ENCODE measurements around the gene PC.

PC gene

GRCh38 chr11:66880496-66881450 lies 77.4 kb downstream of the PC start:
- DNase-seq = no peak

- DNase-seq = no peak
These were observed 78.2 kb downstream of the PC start for GRCh38 chr11:66879999-66880398.

DNA sequence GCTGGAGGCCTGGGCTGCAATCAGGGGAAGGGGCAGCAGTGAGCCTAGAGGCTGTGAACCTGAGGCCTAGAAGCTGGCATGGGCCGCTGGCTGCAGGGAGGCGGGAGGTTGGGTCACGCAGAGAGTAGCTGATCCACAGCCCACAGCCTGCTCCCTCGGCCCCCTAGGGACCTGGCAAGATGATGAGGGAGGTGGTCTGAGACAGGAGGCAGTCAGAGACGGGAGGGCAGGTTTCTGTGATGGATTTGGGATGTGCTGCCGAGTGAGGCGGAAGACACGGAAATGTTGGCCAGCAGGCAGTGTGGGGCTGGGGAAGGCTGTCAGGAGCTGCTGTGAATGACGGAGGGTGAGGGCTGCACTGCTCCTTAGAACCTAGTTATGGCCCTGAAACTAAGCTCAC lies 78.6 kb downstream of the PC start:
- no peak for DNase-seq

DNA sequence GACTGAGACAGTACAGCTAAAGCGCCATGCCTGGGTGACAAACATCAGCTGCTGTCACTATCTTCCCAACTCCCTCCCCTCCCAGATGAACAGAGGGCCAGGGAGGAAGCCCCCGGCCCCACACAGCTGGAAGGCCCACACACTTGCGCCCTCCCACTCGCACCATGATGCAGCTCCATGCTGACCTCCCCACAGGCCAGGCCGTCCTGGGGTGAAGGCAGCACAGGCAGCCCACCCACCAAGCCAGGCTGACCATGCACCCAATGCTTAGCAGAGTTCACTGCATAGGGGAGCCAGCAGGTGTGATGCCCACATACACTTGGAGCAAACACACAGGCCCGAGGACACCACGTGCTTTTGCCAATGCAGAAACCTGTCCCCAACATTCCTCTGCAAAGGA lies 79.2 kb downstream of the PC start:
- DNase-seq = no peak

GRCh38 chr11:66878474-66878873 lies 79.7 kb downstream of the PC start:
- DNase-seq = no peak

DNA sequence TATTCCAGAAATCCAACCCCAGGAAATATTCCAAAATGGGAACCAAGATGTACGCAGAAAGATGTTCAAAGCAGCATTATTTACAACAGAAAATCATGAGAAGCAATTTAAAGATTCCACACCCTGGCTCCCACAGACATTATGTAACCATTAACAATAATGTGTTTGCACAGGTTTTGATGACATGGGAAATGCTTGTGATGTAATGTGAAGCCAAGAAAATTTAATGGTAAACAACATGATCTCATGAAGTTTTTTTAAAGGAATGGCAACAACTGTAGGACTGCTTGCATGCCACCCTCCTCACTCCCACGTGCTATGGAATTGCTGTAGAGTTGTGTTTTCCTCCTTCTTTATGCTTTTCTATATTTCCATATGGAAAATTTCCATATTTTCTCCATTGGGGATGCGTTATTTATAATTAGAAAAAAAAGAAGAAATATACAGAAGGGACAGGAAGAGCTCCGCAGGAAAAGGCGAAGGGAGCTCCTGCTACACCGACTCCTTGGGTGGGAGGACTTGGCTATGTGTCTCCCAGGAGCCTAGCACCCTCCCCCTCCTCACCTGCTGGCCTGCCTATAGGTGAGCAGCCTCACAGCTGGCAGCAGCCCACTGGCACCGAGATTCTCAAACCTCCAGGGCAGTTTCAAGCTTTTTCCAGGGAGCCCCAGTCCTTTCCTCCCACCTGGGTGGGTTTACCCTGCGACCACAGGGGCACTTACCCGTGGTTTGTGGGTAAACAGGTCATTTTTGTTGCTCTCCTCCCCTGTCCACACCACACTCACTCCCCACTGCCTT lies 80.4 kb downstream of the PC start:
- no peak for DNase-seq

DNA sequence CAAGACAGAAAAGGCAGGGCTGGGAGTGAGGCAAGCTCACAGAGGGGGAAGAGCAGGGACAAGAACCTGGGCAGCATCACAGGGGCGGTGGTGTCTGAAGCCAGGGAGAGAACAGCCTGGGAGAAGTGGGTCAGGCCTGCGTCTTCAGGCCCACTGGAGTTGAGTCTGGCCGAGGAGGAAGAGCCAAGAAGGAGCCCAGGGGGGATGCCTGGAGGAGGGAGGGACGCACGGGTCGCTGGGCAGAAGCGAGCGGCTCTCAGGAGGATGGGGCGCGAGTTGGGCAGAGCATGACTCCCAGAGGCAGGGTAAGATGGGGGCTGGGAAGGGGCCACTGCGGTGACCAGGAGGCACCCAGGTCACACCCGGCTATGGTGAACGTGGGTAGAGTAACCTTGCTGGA lies 82.8 kb downstream of the PC start:
- DNase-seq = no peak

GRCh38 chr11:66874232-66874631 lies 84.0 kb downstream of the PC start:
- DNase-seq = no peak

DNA sequence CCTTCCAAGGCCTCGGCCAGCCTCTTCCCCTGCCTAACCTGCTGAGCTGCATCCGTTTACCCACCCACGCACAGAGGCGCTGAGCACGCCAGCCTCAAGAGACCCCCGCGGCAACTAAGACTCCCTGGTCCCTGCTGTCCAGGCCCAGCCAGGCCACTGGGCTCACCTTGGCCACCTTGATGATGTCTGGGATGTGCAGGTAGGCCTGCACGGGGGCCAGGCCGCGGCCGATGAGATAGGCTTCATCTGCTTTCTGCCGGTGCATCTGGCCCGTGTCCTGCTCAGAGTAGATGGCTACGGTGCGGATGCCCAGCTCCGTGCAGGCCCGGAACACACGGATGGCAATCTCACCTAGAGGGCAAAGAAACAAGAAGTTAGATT lies 86.7 kb downstream of the PC start:
- no peak for DNase-seq

- no peak for DNase-seq
These were observed 87.3 kb downstream of the PC start for GRCh38 chr11:66870616-66871520.

DNA sequence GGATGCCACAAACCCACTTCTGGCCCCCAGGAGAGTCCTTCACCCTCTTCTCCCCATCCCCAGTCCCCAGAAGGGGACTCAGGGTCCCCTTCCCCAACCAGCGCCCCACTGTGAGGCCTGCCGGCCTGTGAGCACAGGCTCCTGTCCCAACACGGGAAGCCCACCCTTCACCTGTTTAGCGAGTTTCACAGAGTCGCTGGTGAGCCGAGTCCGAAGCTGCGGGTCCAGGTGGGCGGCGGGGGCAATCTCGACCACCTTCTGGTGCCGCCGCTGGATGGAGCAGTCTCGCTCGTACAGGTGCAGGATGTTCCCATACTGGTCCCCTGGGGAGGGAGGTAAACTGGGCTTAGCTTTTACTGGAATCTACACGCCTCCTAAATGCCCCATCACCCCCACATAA lies 88.1 kb downstream of the PC start:
- no peak for DNase-seq

GRCh38 chr11:66869567-66869870 lies 88.7 kb downstream of the PC start:
- no peak for DNase-seq

GRCh38 chr11:66868726-66869566 lies 89.2 kb downstream of the PC start:
- peak; percentile 81 for DNase-seq

DNA sequence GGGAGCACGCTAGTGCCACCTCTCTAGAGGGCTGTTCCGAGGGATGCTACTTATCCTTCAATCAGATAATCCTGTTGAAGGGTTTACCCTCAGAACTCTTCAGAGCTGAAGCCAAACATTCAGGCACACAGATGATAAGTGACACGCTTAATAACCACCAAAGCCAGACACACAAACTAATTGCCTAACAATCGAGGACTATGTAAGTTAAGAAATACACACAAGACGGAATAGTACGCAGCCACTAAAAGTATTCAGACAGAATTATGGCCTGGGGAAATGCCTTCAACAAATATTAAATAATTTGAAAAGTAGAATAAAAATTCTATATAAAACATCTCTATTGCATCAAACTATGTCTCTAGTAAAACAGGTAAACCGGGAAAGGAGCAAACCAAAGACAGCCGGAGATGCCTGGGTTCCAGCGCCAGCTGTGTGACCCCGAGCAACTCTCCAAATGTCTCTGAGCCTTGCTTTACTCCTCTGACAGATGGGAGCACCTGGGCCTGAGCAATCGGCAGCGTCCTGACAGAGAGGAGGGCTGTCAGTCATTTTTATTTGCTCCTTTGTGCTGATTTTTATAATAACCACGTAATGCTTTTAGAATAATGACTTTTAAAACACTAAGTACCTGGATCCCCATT lies 90.0 kb downstream of the PC start:
- DNase-seq = no peak

DNA sequence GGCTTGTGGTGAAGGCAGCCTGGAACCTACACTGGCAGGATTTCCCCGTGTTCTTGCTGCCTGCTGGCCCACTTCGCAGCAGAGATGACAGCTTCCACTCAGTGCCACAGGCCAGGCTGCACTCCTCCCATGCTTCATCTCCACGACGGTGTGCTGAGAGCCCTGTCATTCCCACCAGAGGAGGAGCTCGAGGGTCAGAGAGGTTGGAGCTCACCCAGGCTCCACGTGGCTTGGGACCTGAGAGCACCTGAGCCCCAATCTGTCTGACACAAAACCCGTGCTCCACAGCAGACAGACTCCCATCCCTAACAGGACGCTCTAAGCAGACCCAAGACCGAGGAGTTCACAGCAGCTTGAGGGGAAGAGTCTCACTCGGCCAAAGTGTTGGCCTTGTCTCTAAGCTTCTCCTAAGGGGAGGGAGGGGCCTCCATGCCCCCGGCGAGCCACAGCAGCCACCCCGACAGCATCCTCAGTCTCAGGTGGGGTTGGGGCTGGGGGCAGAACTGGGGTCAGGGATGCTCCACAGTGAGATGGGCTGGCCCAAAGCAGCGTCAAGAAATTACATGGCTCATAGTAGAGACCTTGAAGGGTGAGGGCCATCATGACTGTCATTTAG lies 90.7 kb downstream of the PC start:
- no peak for DNase-seq

GRCh38 chr11:66866511-66866986 lies 91.6 kb downstream of the PC start:
- no peak for DNase-seq

DNA sequence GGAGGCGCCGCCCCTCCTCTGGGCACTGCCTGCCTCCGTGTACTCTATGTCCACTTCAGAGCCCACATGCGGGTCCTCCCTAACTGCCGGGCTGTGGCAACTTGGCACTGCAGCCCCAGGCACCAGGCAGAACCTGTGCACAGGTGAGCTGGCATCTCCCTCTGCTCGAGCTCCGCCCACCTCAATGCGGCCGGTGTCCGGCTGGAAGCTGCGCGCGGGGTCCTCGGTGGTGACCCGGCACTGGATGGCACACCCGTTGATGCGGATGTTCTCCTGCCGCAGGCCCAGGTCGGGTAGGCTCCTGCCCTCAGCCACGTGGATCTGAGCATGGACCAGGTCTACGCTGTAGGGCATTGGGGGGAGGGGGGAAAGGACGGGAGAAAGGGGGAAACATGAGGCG lies 92.2 kb downstream of the PC start:
- no peak for DNase-seq

- no peak for DNase-seq
These were observed 93.1 kb downstream of the PC start for GRCh38 chr11:66864924-66865697.

DNA sequence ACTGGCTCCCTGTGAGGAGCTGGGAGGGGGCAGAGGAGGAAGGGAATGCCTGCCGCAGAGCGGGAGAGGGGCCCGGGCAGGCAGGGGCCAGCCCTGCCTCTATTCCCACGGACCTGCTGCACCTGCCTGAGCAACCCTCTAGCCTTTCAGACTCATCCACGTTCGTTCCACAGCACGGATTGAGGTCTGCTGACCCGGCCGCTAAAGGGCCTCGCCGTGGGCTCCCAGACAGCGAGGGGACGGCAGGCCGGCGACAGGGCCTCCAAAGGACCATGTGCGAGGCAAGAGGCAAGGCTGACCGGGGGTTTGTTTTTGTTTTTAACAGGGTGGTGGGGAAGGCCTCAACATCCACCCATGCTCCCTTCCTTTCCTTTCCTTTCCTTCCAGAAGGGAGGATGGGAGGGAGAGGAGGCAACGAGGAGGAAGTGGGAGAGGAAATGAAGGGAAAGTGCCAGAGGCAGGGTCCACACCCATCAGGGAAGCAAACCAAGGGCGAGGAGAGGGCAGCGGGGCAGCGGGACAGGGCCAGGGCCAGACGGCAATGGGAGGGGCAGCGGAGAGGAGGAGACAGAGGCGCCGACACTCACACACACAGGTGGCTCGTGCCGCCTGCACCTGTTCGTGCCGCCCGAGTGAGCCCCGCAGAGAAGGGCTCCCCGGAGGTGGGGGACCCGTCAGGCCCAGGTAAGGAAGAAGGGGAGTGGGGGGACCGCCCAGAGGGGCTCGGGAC lies 93.8 kb downstream of the PC start:
- DNase-seq = no peak

Measured in activated CD4-positive, alpha-beta T cell treated with anti-CD3 and anti-CD28 coated beads, Interleukin-2, amount 50 U/mL, for 16 hours (primary cell).